PC-9 (cell line): ENCODE measurements around the gene TMTC4. TPM values are rescaled to one million over a fixed set of nuclear protein-coding genes. Genes with fewer than 3 reads are reported as not detected.

Source experiments
- BruUV-seq: library from RNA; stranded (reverse); fragments of 400-500 nt; replicated peaks from 2 replicates; lab custom pipeline; 2021; lab: Mats Ljungman, UMichigan
- CTCF ChIA-PET: fragments of 300-600 bp; sonication (Branson Sonifier 250); formaldehyde crosslinking; loops from one replicate; lab custom pipeline; 2022; ENCODE audit warnings: antibody characterized with exemption; lab: Charles Lee
- POLR2A ChIA-PET: fragments of 300-600 bp; sonication (Branson Sonifier 250); formaldehyde crosslinking; loops from one replicate; lab custom pipeline; 2022; ENCODE audit warnings: antibody characterized with exemption; ENCODE audit not compliant: unreplicated experiment; lab: Charles Lee
- DNase-seq, 2 experiments: peaks; one replicate each; pipeline versions ENCODE4 v3.0.0 to v3.0.0-alpha.2; 2015 to 2022; ENCODE audit warnings: mixed read lengths in 1 of 2
- H2AFZ ChIP-seq: fragments of 200-600 bp; sonication (generic); 2 replicates; pipeline ENCODE4 v1.8.1; 2017; ENCODE audit warnings: antibody characterized with exemption
- H3F3A ChIP-seq: fragments of 200-600 bp; sonication (generic); 2 replicates; pipeline ENCODE4 v1.8.1; 2017; ENCODE audit warnings: antibody characterized with exemption, mild to moderate bottlenecking, low read depth; ENCODE audit not compliant: insufficient read depth
- H3K27ac ChIP-seq: fragments of 200-600 bp; sonication (generic); 2 replicates; pipeline ENCODE4 v1.6.1; 2016; ENCODE audit warnings: mixed run types
- H3K27me3 ChIP-seq: fragments of 200-600 bp; sonication (generic); 2 replicates; pipeline ENCODE4 v1.6.1; 2016; ENCODE audit warnings: low read depth, mixed run types; ENCODE audit not compliant: insufficient read depth
- H3K36me3 ChIP-seq: fragments of 200-600 bp; sonication (generic); 2 replicates; pipeline ENCODE4 v1.6.1; 2016; ENCODE audit warnings: low read depth, mixed run types
- H3K4me1 ChIP-seq: fragments of 200-600 bp; sonication (generic); replicated peaks from 2 replicates; pipeline ENCODE4 v1.6.1; 2016; ENCODE audit warnings: mixed run types; ENCODE audit not compliant: insufficient read depth
- H3K4me2 ChIP-seq: fragments of 200-600 bp; sonication (generic); 2 replicates; pipeline ENCODE4 v1.6.1; 2017; ENCODE audit warnings: mixed run types
- H3K4me3 ChIP-seq: fragments of 200-600 bp; sonication (generic); 2 replicates; pipeline ENCODE4 v1.6.1; 2016; ENCODE audit warnings: mixed run types
- H3K79me2 ChIP-seq: fragments of 200-600 bp; sonication (generic); 2 replicates; pipeline ENCODE4 v1.6.1; 2017; ENCODE audit warnings: low read depth, mixed run types
- H3K9me2 ChIP-seq: fragments of 200-600 bp; sonication (generic); 2 replicates; pipeline ENCODE4 v1.8.1; 2017; ENCODE audit warnings: mild to moderate bottlenecking; ENCODE audit not compliant: insufficient read depth
- H3K9me3 ChIP-seq: fragments of 200-600 bp; sonication (generic); 2 replicates; pipeline ENCODE4 v1.8.1; 2016; ENCODE audit warnings: low read depth; ENCODE audit not compliant: insufficient read depth
- H4K20me1 ChIP-seq: fragments of 200-600 bp; sonication (generic); 2 replicates; pipeline ENCODE4 v1.8.1; 2017; ENCODE audit not compliant: insufficient read depth
- CTCF ChIP-seq: fragments of 200-600 bp; sonication (generic); conservative IDR thresholded peaks from 2 replicates; pipeline ENCODE4 v1.6.1; 2017; ENCODE audit warnings: mixed run types, antibody characterized with exemption, mild to moderate bottlenecking, moderate library complexity
- EZH2 ChIP-seq: fragments of 200-600 bp; sonication (generic); IDR thresholded peaks from 2 replicates; pipeline ENCODE4 v1.8.0; 2017; ENCODE audit warnings: antibody characterized with exemption, low read depth
- intact Hi-C: fragments of 100-400 bp; cut with micrococcal nuclease; formaldehyde crosslinking; loops from one replicate; pipeline ENCODE4 v1.10.0; 2022; ENCODE audit not compliant: unreplicated experiment
- total RNA-seq: library from RNA; stranded (reverse); gene quantifications from 2 replicates; pipeline ENCODE4 v1.2.3, GENCODE V29; 2021

TMTC4 gene
- total RNA-seq, 1 experiment from 2014 or later = 16.2 TPM

GRCh38 chr13:100646871-100647270, 27.7 kb downstream of the TMTC4 start:
- DNase-seq = no peak
- H3K4me1 ChIP-seq = no peaks in the 10 kb centered on the region
- H3K27me3 ChIP-seq = no peaks in the 10 kb centered on the region
- H3K79me2 ChIP-seq = no peaks in the 10 kb centered on the region
- H3K27ac ChIP-seq = no peak overlapping the region
- no TSS peak for BruUV-seq
- no peak overlapping the region for H3K4me2 ChIP-seq
- no peaks in the 10 kb centered on the region for H3F3A ChIP-seq
- TF ChIP-seq CTCF (no peak), EZH2 (no peak)
- H3K9me3 ChIP-seq = no peaks in the 10 kb centered on the region
- ChIA-PET CTCF (no interaction called here), POLR2A (no interaction called here)
- H4K20me1 ChIP-seq = no peaks in the 10 kb centered on the region
- no peak overlapping the region for H2AFZ ChIP-seq
- no peak overlapping the region for H3K4me3 ChIP-seq
- H3K9me2 ChIP-seq = no peaks in the 10 kb centered on the region
- H3K36me3 ChIP-seq = no peaks in the 10 kb centered on the region
- intact Hi-C loops = no loop called here

- no peak overlapping the region for H3K4me2 ChIP-seq
- H3K4me1 ChIP-seq = no peaks in the 10 kb centered on the region
- no peaks in the 10 kb centered on the region for H4K20me1 ChIP-seq
- H2AFZ ChIP-seq = no peak overlapping the region
- ChIA-PET POLR2A (no interaction called here), CTCF (no interaction called here)
- H3F3A ChIP-seq = no peaks in the 10 kb centered on the region
- no peaks in the 10 kb centered on the region for H3K9me3 ChIP-seq
- no peak for DNase-seq
- H3K27me3 ChIP-seq = no peaks in the 10 kb centered on the region
- BruUV-seq = no TSS peak
- H3K36me3 ChIP-seq = no peaks in the 10 kb centered on the region
- H3K79me2 ChIP-seq = no peaks in the 10 kb centered on the region
- no peaks in the 10 kb centered on the region for H3K9me2 ChIP-seq
- no peak overlapping the region for H3K27ac ChIP-seq
- intact Hi-C loops = no loop called here
- H3K4me3 ChIP-seq = no peak overlapping the region
- TF ChIP-seq CTCF (peak; percentile 63), EZH2 (no peak)
Measured at GRCh38 chr13:100646030-100646673, 28.4 kb downstream of the TMTC4 start.

GRCh38 chr13:100645382-100645781, 29.2 kb downstream of the TMTC4 start:
- no peak overlapping the region for H3K4me3 ChIP-seq
- BruUV-seq = no TSS peak
- intact Hi-C loops = no loop called here
- no peak overlapping the region for H3K4me2 ChIP-seq
- CTCF ChIA-PET = interaction anchor here (0.6 kb wide), 1 partner anchor 610 kb away, joined by 4 read pairs; no protein-coding TSS in a partner anchor
- no peak overlapping the region for H3K27ac ChIP-seq
- no peaks in the 10 kb centered on the region for H3K27me3 ChIP-seq
- H3K9me3 ChIP-seq = no peaks in the 10 kb centered on the region
- H3F3A ChIP-seq = no peaks in the 10 kb centered on the region
- H2AFZ ChIP-seq = no peak overlapping the region
- no peaks in the 10 kb centered on the region for H3K79me2 ChIP-seq
- no peaks in the 10 kb centered on the region for H3K4me1 ChIP-seq
- no peaks in the 10 kb centered on the region for H4K20me1 ChIP-seq
- no peaks in the 10 kb centered on the region for H3K9me2 ChIP-seq
- POLR2A ChIA-PET = no interaction called here
- no peak for DNase-seq
- TF ChIP-seq CTCF = no peak
- TF ChIP-seq EZH2 = no peak
- no peaks in the 10 kb centered on the region for H3K36me3 ChIP-seq
